ENCODE measurements around the gene ITPKB.

The ITPKB gene

DNA sequence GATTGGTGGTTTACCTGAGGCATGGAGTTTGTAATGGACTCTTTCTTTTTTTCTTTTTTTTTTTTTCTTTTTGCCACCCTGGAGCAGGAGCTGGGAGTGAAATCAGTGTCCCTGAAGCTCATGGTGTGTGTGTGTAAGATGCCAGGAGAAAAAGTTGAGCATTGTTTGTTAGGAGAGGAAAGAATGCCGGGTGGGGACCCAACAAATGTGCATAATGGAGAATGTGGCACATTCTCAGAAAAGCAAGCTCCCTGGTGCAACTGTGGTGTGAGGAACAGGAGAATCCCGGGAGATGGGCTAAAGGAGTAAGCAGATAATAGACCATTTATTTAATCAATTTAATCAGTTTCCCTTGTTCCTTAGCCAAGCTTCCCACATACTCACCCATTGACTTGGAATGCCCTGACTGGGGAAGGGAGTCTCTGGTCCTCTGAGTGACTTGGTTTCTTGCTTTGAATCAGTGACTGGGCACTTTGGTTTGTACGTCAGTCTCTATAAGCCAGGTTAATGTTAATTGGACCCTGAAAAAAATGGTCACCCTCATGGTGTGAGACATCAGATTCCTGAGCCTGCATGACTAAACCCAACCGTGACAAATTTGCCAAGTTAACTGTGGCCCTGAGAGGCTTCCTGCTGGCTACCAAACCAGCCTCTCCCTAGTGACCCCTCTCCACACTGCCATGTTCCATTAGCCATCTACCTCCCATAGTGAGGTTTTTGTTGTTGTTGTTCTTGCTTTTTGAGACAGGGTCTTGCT, 43.9 kb upstream of the ITPKB start:
- ChIA-PET POLR2A (no interaction called here), CTCF (no interaction called here)

DNA sequence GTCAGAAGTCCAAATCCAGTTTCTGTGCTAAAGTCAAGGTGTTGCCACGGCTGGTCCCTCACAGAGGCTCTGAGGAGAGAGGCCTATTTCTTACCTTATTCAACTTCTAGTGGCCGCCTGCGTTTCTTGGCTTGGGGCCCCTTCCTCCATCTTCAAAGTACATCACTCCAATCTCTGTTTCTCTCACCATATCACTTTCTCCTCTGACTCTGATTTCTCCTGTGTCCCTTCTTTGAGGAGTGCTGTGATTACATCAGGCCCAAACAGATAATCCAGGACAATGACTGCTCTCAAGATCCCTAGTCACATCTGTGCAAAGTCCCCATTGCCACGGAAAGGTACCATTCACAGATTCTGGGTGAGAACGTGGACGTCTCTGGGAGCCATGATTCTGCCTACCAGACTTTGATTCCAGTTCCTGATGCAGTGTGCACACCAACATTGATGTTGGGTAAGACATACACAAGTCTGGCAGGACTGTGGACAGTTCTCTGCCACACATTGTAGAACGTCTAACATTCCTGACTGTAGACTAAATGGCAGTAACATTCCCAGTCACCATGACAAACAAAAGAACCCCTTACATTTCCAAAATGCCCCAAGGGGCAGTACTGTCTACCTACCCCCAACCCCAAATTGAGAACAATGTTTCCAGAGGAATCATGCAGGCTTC, 43.0 kb upstream of the ITPKB start:
- POLR2A ChIA-PET, result no interaction called here
- TF ChIP-seq CTCF (IDR thresholded peaks at IDR 0.05; ENCODE audit: insufficient read depth, low read length, missing control alignments), result no peak
- CTCF ChIA-PET, result no interaction called here
- H3K4me3 ChIP-seq (ENCODE audit: low read depth, low read length), result no peak overlapping the region
- DNase-seq (ENCODE audit: low read depth, low spot score), result no peak

More for the DNA sequence above, 43.9 kb upstream of the ITPKB start:
- no peak overlapping the region for H3K4me3 ChIP-seq (ENCODE audit: low read depth, low read length)
- TF ChIP-seq CTCF (IDR thresholded peaks at IDR 0.05; ENCODE audit: insufficient read depth, low read length, missing control alignments), result no peak
- no peak for DNase-seq (ENCODE audit: low read depth, low spot score)

DNA sequence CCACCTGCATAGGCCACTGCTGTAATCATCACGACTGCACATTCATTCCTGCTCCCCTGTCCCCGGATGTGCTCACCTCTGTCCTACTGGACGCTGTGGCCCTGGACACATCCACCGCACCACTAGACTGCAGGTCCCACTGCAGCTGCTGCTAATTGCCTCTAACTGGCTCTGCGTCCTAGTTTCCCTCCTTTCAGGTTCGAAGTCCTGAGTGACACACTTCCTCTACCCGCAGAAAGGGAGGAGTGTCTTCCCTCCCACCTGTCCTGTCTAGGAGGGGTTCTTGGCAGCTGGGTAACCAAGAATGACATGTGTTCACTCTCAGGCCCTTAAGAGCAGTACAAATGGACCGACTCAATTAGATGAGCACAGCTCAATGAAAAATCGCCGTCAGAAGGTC, 40.5 kb upstream of the ITPKB start:
- no peak for TF ChIP-seq CTCF (IDR thresholded peaks at IDR 0.05; ENCODE audit: insufficient read depth, low read length, missing control alignments)
- POLR2A ChIA-PET, result no interaction called here
- H3K4me3 ChIP-seq (ENCODE audit: low read depth, low read length), result no peak overlapping the region
- DNase-seq (ENCODE audit: low read depth, low spot score), result no peak
- CTCF ChIA-PET, result interaction anchor here (1.4 to 1.8 kb wide), 2 partner anchors 145 to 153 kb away, joined by 6 to 7 read pairs; no protein-coding TSS in a partner anchor

DNA sequence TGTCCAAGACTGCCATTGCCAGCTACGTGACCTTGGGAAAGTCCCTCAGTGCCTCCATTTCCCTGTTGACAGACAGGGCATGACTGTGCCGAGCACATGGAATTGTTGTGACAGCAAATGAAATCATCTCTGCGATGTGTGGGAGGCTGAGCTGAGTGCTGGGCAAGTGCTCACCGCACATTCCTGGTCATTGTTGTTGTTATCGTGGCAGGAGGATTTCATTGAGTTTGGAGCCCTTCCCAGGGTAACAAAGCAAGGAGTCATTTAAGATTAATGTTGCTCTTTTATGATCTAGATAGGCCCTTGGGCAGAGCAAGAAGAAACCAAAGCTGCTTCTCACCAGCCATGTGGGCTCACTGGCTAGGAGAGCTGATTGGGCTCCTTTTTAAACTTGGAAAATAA, 39.6 kb upstream of the ITPKB start:
- peak; percentile 72 for DNase-seq (ENCODE audit: low read depth, low spot score)
- ChIA-PET CTCF (interaction anchor here (1.4 to 1.8 kb wide), 2 partner anchors 144 to 152 kb away, joined by 6 to 7 read pairs; no protein-coding TSS in a partner anchor), POLR2A (interaction anchor here (0.8 to 1.0 kb wide), 3 partner anchors 15 to 76 kb away, joined by 3 to 4 read pairs (median 4); no protein-coding TSS in a partner anchor)
- TF ChIP-seq CTCF (IDR thresholded peaks at IDR 0.05; ENCODE audit: insufficient read depth, low read length, missing control alignments), result no peak
- H3K4me3 ChIP-seq (ENCODE audit: low read depth, low read length), result no peak overlapping the region

- ChIA-PET CTCF (no interaction called here), POLR2A (no interaction called here)
- TF ChIP-seq CTCF (IDR thresholded peaks at IDR 0.05; ENCODE audit: insufficient read depth, low read length, missing control alignments), result no peak
Measured at GRCh38 chr1:226776975-226777374, 37.9 kb upstream of the ITPKB start.

GRCh38 chr1:226776066-226776465, 37.0 kb upstream of the ITPKB start:
- H3K4me3 ChIP-seq (ENCODE audit: low read depth, low read length), result no peak overlapping the region
- CTCF ChIA-PET, result no interaction called here
- POLR2A ChIA-PET, result no interaction called here
- no peak for TF ChIP-seq CTCF (IDR thresholded peaks at IDR 0.05; ENCODE audit: insufficient read depth, low read length, missing control alignments)
- no peak for DNase-seq (ENCODE audit: low read depth, low spot score)

More at GRCh38 chr1:226776975-226777374, 37.9 kb upstream of the ITPKB start:
- H3K4me3 ChIP-seq (ENCODE audit: low read depth, low read length), result no peak overlapping the region
- no peak for DNase-seq (ENCODE audit: low read depth, low spot score)

Data from AG04449 (cell line).